MCF 10A (cell line): Measurements from ENCODE around the gene CALHM4. TPM values are rescaled to one million over a fixed set of nuclear protein-coding genes. Genes with fewer than 3 reads are reported as not detected.

Experiments
- BruUV-seq: library from RNA; stranded (reverse); fragments of 400-500 nt; replicated peaks from 2 replicates; lab custom pipeline; 2021; lab: Mats Ljungman, UMichigan
- CTCF ChIA-PET: fragments of 300-600 bp; sonication (Branson Sonifier 250); formaldehyde crosslinking; extraction: SDS; loops from one replicate; lab custom pipeline; 2021; ENCODE audit warnings: antibody characterized with exemption, inconsistent platforms; lab: Yijun Ruan, JAX
- POLR2A ChIA-PET: fragments of 300-600, 350-650 bp; sonication (Branson Sonifier 250); formaldehyde crosslinking; extraction: SDS; loops from one replicate; lab custom pipeline; 2020; ENCODE audit warnings: antibody characterized with exemption, inconsistent platforms; lab: Yijun Ruan, JAX
- DNase-seq: peaks from one replicate; pipeline ENCODE4 v3.0.0-alpha.2; 2018; ENCODE audit not compliant: unreplicated experiment
- H3K27ac Mint-ChIP-seq: one replicate; pipeline ENCODE4 v1.8.0; 2022; ENCODE audit warnings: mild to moderate bottlenecking, low read depth, mixed read lengths; ENCODE audit not compliant: unreplicated experiment
- H3K27me3 Mint-ChIP-seq: one replicate; pipeline ENCODE4 v1.8.0; 2022; ENCODE audit warnings: mixed read lengths; ENCODE audit not compliant: insufficient read depth, unreplicated experiment
- H3K36me3 Mint-ChIP-seq: one replicate; pipeline ENCODE4 v1.8.0; 2022; ENCODE audit warnings: mild to moderate bottlenecking, moderate library complexity, mixed read lengths; ENCODE audit not compliant: insufficient read depth, unreplicated experiment
- H3K4me1 Mint-ChIP-seq: one replicate; pipeline ENCODE4 v1.8.0; 2022; ENCODE audit warnings: mixed read lengths; ENCODE audit not compliant: insufficient read depth, unreplicated experiment
- H3K4me3 Mint-ChIP-seq: one replicate; pipeline ENCODE4 v1.8.0; 2022; ENCODE audit warnings: mild to moderate bottlenecking, moderate library complexity, mixed read lengths; ENCODE audit not compliant: unreplicated experiment
- H3K9me3 Mint-ChIP-seq: one replicate; pipeline ENCODE4 v1.8.0; 2022; ENCODE audit warnings: mixed read lengths; ENCODE audit not compliant: unreplicated experiment
- CTCF ChIP-seq: fragments of 200-600 bp; IDR thresholded peaks from one replicate; pipeline ENCODE4 v1.8.0; 2022; ENCODE audit warnings: antibody characterized with exemption, mild to moderate bottlenecking; ENCODE audit not compliant: unreplicated experiment
- intact Hi-C: fragments of 100-400 bp; cut with micrococcal nuclease; formaldehyde crosslinking; loops from 2 replicates; pipeline ENCODE4 v1.14.1; 2022
- total RNA-seq: library from RNA; stranded (reverse); gene quantifications from 2 replicates; pipeline ENCODE4 v1.2.3, GENCODE V29; 2022

CALHM4 gene
- total RNA-seq, 1 experiment from 2014 or later, result not detected

GRCh38 chr6:116605935-116606334 lies 52.4 kb downstream of the CALHM4 start:
- no TSS peak for BruUV-seq
- no peaks in the 10 kb centered on the region for H3K4me1 Mint-ChIP-seq
- peaks cover 9% of the 10 kb centered on the region for H3K9me3 Mint-ChIP-seq
- H3K4me3 Mint-ChIP-seq, result no peak overlapping the region
- H3K27me3 Mint-ChIP-seq, result no peaks in the 10 kb centered on the region
- no peak for TF ChIP-seq CTCF
- CTCF ChIA-PET, result no interaction called here
- no peak overlapping the region for H3K27ac Mint-ChIP-seq
- intact Hi-C loops, result no loop called here
- no peaks in the 10 kb centered on the region for H3K36me3 Mint-ChIP-seq
- no peak for DNase-seq
- POLR2A ChIA-PET, result interaction anchor here (1.2 kb wide), 1 partner anchor 10 kb away, joined by 3 read pairs; the partner anchor contains the start of gene RSPH4A

Other genes starting within 250 kb of the CALHM4 start
- gene DSE, start 182.8 kb upstream of the CALHM4 start, total RNA-seq, result 66.0 and 86.5 TPM in 2 replicates
- not detected in 2 replicates for gene CALHM6, start 92.4 kb upstream of the CALHM4 start, total RNA-seq
- gene CALHM5, start 42.1 kb upstream of the CALHM4 start, total RNA-seq, result not detected in 2 replicates
- gene TRAPPC3L, start 8.1 kb upstream of the CALHM4 start, total RNA-seq, result not detected in 2 replicates
- 41.6 and 57.2 TPM in 2 replicates for gene RWDD1, start 17.8 kb downstream of the CALHM4 start, total RNA-seq
- gene RSPH4A, start 62.7 kb downstream of the CALHM4 start, total RNA-seq, result not detected in 2 replicates
- gene ZUP1, start 115.0 kb downstream of the CALHM4 start, total RNA-seq, result 18.4 and 21.2 TPM in 2 replicates
- 6.0 and 7.3 TPM in 2 replicates for gene KPNA5, start 127.5 kb downstream of the CALHM4 start, total RNA-seq
- not detected in 2 replicates for gene FAM162B, start 212.0 kb downstream of the CALHM4 start, total RNA-seq